SU-DHL-6 (cell line): ENCODE measurements around the gene TMEM131.
"Not testable (repeated sequence)": the region's sequence is repeated elsewhere in the genome, so short reads cannot be mapped to it uniquely, and the experiment has no call there.

Source experiments
- H2AFZ ChIP-seq: fragments of 200-600 bp; sonication (generic); 2 replicates; pipeline ENCODE4 v1.6.1; 2014; ENCODE audit warnings: low read depth, mild to moderate bottlenecking, moderate library complexity, mixed read lengths, antibody characterized with exemption, low read length; ENCODE audit not compliant: severe bottlenecking
- H3F3A ChIP-seq: fragments of 200-600 bp; shearing (Covaris generic); 2 replicates; pipeline ENCODE4 v1.6.0; 2016; ENCODE audit warnings: antibody characterized with exemption, mild to moderate bottlenecking; ENCODE audit not compliant: insufficient read depth
- H3K27ac ChIP-seq: fragments of 200-600 bp; sonication (generic); 2 replicates; pipeline ENCODE4 v1.5.1; 2016; ENCODE audit warnings: low read depth, mild to moderate bottlenecking, low read length, moderate library complexity, mixed read lengths
- H3K27me3 ChIP-seq: fragments of 200-600 bp; sonication (generic), shearing (Covaris generic); 2 replicates; pipeline ENCODE4 v1.6.0; 2014; ENCODE audit warnings: mild to moderate bottlenecking, low read length
- H3K36me3 ChIP-seq: fragments of 200-600 bp; sonication (generic); 2 replicates; pipeline ENCODE4 v1.6.1; 2014; ENCODE audit warnings: mild to moderate bottlenecking, low read length, mixed read lengths
- H3K4me2 ChIP-seq: fragments of 300-600, 200-600 bp; shearing (Covaris generic), sonication (generic); 2 replicates; pipeline ENCODE4 v1.6.0; 2014; ENCODE audit warnings: low read length, low read depth, mild to moderate bottlenecking; ENCODE audit not compliant: poor library complexity, severe bottlenecking
- H3K4me3 ChIP-seq: fragments of 200-600 bp; sonication (generic); 2 replicates; pipeline ENCODE4 v1.5.1; 2014; ENCODE audit warnings: antibody characterized with exemption, low read length, mild to moderate bottlenecking, mixed read lengths; ENCODE audit not compliant: insufficient read depth, poor library complexity, severe bottlenecking
- H3K79me2 ChIP-seq: fragments of 200-600 bp; sonication (generic); 2 replicates; pipeline ENCODE4 v1.6.1; 2014; ENCODE audit warnings: mild to moderate bottlenecking, low read length, moderate library complexity; ENCODE audit not compliant: insufficient read depth
- H3K9ac ChIP-seq: fragments of 200-600 bp; sonication (generic); 2 replicates; pipeline ENCODE4 v1.7.0; 2014; ENCODE audit warnings: mild to moderate bottlenecking, low read length
- H3K9me2 ChIP-seq: fragments of 200-600 bp; sonication (generic); replicated peaks from 2 replicates; pipeline ENCODE4 v1.6.1; 2014; ENCODE audit warnings: low read length; ENCODE audit not compliant: insufficient read depth
- H3K9me3 ChIP-seq: fragments of 200-600 bp; sonication (generic); 2 replicates; pipeline ENCODE4 v1.6.1; 2014; ENCODE audit warnings: low read length, mixed read lengths; ENCODE audit not compliant: insufficient read depth
- H4K20me1 ChIP-seq: fragments of 200-600 bp; sonication (generic); 2 replicates; pipeline ENCODE4 v1.6.1; 2014; ENCODE audit warnings: low read depth, mild to moderate bottlenecking, antibody characterized with exemption, low read length, moderate library complexity, mixed read lengths
- CTCF ChIP-seq: fragments of 200-600 bp; sonication (generic); IDR thresholded peaks from one replicate; pipeline ENCODE4 v1.5.1; 2017; ENCODE audit warnings: antibody characterized with exemption, mild to moderate bottlenecking, low read length, moderate library complexity; ENCODE audit not compliant: insufficient read depth, poor library complexity, severe bottlenecking
- EZH2phosphoT487 ChIP-seq: fragments of 200-600 bp; sonication (generic), shearing (Covaris generic); conservative IDR thresholded peaks from 2 replicates; pipeline ENCODE4 v1.6.1; 2018; ENCODE audit warnings: mild to moderate bottlenecking, antibody characterized with exemption, low read length, moderate library complexity, mixed read lengths

Gene TMEM131

DNA sequence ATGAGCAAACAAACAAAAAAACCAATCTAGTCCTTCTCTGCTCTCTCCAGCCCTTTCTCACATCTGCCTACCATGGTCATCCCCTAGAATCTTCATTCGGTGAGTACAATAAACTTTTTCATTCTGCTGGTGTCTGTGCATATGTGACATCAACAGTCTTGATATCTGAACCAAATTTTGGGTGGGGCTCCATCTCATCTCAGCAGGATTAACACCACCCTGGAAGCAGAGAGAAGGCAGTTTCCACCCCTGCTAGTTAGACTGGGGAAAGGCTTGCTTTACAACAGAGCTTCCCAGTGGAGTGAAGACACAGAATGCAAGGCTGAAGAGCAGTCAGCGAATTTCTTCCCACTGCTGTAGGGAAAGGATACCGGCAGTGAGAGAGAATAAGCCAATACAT, 116.9 kb downstream of the TMEM131 start:
- no peak overlapping the region for H3K4me2 ChIP-seq
- no peak for TF ChIP-seq EZH2phosphoT487
- no peak for TF ChIP-seq CTCF
- no peaks in the 10 kb centered on the region for H4K20me1 ChIP-seq
- H3F3A ChIP-seq: peaks cover 4% of the 10 kb centered on the region; the same call in 1 of the 2 replicates
- no peaks in the 10 kb centered on the region for H3K9me3 ChIP-seq
- H2AFZ ChIP-seq: no peak overlapping the region
- no peak overlapping the region for H3K4me3 ChIP-seq
- no peaks in the 10 kb centered on the region for H3K79me2 ChIP-seq
- H3K27ac ChIP-seq: no peak overlapping the region
- no peaks in the 10 kb centered on the region for H3K9me2 ChIP-seq
- no peak overlapping the region for H3K9ac ChIP-seq
- no peaks in the 10 kb centered on the region for H3K36me3 ChIP-seq
- no peaks in the 10 kb centered on the region for H3K27me3 ChIP-seq

DNA sequence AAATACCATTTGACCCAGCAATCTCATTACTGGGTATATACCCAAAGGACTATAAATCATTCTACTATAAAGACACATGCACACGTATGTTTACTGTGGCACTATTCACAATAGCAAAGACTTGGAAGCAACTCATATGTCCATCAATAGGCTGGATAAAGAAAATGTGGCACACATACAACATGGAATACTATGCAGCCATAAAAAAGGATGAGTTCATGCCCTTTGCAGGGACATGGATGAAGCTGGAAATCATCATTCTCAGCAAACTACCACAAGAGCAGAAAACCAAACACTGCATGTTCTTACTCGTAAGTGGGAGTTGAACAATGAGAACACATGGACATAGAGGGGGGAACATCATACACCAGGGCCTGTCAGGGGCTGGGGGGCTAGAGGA, 117.4 kb downstream of the TMEM131 start:
- not testable (repeated sequence) for H3K4me3 ChIP-seq, H3K36me3 ChIP-seq, H3K9me2 ChIP-seq, H3K9me3 ChIP-seq, H3K9ac ChIP-seq, H3K27me3 ChIP-seq, H2AFZ ChIP-seq, H3K27ac ChIP-seq, H4K20me1 ChIP-seq, H3K4me2 ChIP-seq, H3F3A ChIP-seq, H3K79me2 ChIP-seq

GRCh38 chr2:97871096-97871780, 124.5 kb downstream of the TMEM131 start:
- Histone ChIP-seq H3K9me3 (no peaks in the 10 kb centered on the region), H3F3A (no peaks in the 10 kb centered on the region), H3K9me2 (no peaks in the 10 kb centered on the region), H3K79me2 (no peaks in the 10 kb centered on the region), H3K4me3 (no peak overlapping the region), H3K9ac (no peak overlapping the region), H3K36me3 (no peaks in the 10 kb centered on the region), H3K27me3 (no peaks in the 10 kb centered on the region), H3K4me2 (no peak overlapping the region), H2AFZ (no peak overlapping the region), H3K27ac (no peak overlapping the region), H4K20me1 (no peaks in the 10 kb centered on the region; the same call in 1 of the 2 replicates)
- no peak for TF ChIP-seq CTCF
- TF ChIP-seq EZH2phosphoT487: no peak

- TF ChIP-seq EZH2phosphoT487 (no peak), CTCF (no peak)
- Histone ChIP-seq H3K9me3 (no peaks in the 10 kb centered on the region), H3F3A (no peaks in the 10 kb centered on the region), H3K79me2 (no peaks in the 10 kb centered on the region), H3K9me2 (no peaks in the 10 kb centered on the region), H3K9ac (no peak overlapping the region), H4K20me1 (no peaks in the 10 kb centered on the region; the same call in 1 of the 2 replicates), H3K36me3 (no peaks in the 10 kb centered on the region), H3K4me2 (no peak overlapping the region), H3K27ac (no peak overlapping the region), H2AFZ (no peak overlapping the region), H3K27me3 (no peaks in the 10 kb centered on the region), H3K4me3 (no peak overlapping the region)
Measured at GRCh38 chr2:97870396-97870843, 125.3 kb downstream of the TMEM131 start.
